K562 (cell line): Measurements from ENCODE around the gene AKT1S1. TPM values are rescaled to one million over a fixed set of nuclear protein-coding genes. Genes with fewer than 3 reads are reported as not detected.

Experiments used
- CC2D1A ChIP-seq: fragments of 450-650 bp; IDR thresholded peaks from 2 replicates; pipeline ENCODE4 v1.6.1; 2017; ENCODE audit warnings: mild to moderate bottlenecking
- MXI1 ChIP-seq: IDR thresholded peaks from 2 replicates; pipeline ENCODE4 v1.6.1; 2011; ENCODE audit warnings: low read depth, mild to moderate bottlenecking, improper control_type of control experiment, low read length
- POLR2G ChIP-seq: fragments of 200-400 bp; formaldehyde crosslinking; IDR thresholded peaks from 2 replicates; pipeline ENCODE4 v1.6.1; 2017; ENCODE audit warnings: low read depth, mild to moderate bottlenecking, antibody characterized with exemption, low read length, moderate library complexity
- RAD21 ChIP-seq, 2 experiments: fragments of 250-450 bp in 1 of 2; fragments of 450-650 bp in 1 of 2; sonication (Bioruptor Pico) in 1 of 2; formaldehyde crosslinking in 1 of 2; IDR thresholded peaks in 1 of 2; conservative IDR thresholded peaks in 1 of 2; 2 replicates each; pipeline versions ENCODE4 v1.4.0 to v1.8.0; 2020 to 2022; ENCODE audit warnings: mild to moderate bottlenecking in 2 of 2, moderate library complexity in 1 of 2
- RBFOX2 ChIP-seq: fragments of 200-400 bp; formaldehyde crosslinking; IDR thresholded peaks from 2 replicates; pipeline ENCODE4 v1.6.1; 2017; ENCODE audit warnings: low read depth, mild to moderate bottlenecking, low read length, moderate library complexity
- ZFX ChIP-seq: sonication (generic); formaldehyde crosslinking; IDR thresholded peaks from 2 replicates; pipeline ENCODE4 v1.8.0; 2022; ENCODE audit warnings: mild to moderate bottlenecking, missing genetic modification reagents, moderate library complexity
- polyA plus RNA-seq, 8 experiments: library from polyadenylated mRNA; depleted of rRNA in 4 of 8; stranded (reverse) in 5 of 8; unstranded in 3 of 8; fragments of >200 nt; fragmentation: Nextera tagmentation in 2 of 8; fragmentation: Illumina TruSeq in 1 of 8; extraction: Ambion mirVana in 2 of 8; extraction: Trizol in 1 of 8; gene quantifications; 2 replicates each; pipeline versions ENCODE4 v1.2.1 to v1.2.3, GENCODE V29; 2011 to 2014; ENCODE audit warnings: inconsistent platforms in 1 of 8, missing spikeins in 1 of 8
- total RNA-seq, 7 experiments: library from RNA; depleted of rRNA in 6 of 7; stranded (reverse); fragments of >200 nt in 6 of 7; fragmentation: Illumina TruSeq in 2 of 7; extraction: Trizol in 2 of 7; gene quantifications; 2 replicates each; pipeline versions ENCODE4 v1.2.1 to v1.2.3, GENCODE V29; 2011 to 2021; ENCODE audit warnings: low replicate concordance in 1 of 7
- TF ChIP-seq, protein P1 (sequence below), 2 experiments: fragments of 450-650 bp; IDR thresholded peaks; 2 replicates each; pipeline ENCODE4 v1.6.1; 2016
- TF ChIP-seq, protein P2 (sequence below): sonication (generic); formaldehyde crosslinking; IDR thresholded peaks from 2 replicates; pipeline ENCODE4 v1.8.1; 2023; ENCODE audit warnings: mild to moderate bottlenecking, missing genetic modification reagents
- TF ChIP-seq, protein P3 (sequence below), 3 experiments: IDR thresholded peaks in 2 of 3; conservative IDR thresholded peaks in 1 of 3; 2 replicates each; pipeline ENCODE4 v1.5.1; 2011 to 2012; ENCODE audit warnings: low read length in 3 of 3, mild to moderate bottlenecking in 3 of 3, control low read depth in 2 of 3, improper control_type of control experiment in 1 of 3, inconsistent platforms in 1 of 3, low read depth in 1 of 3, mixed read lengths in 1 of 3, moderate library complexity in 1 of 3; ENCODE audit not compliant: insufficient read depth in 2 of 3
- TF ChIP-seq, protein P4 (sequence below): fragments of 450-650 bp; IDR thresholded peaks from 2 replicates; pipeline ENCODE4 v1.6.1; 2016; ENCODE audit warnings: antibody characterized with exemption

The AKT1S1 gene
- total and polyA plus RNA-seq, 9 of the 15 experiments (the other 6 are each of a cell fraction or from before 2014, with no cell fraction given) = 1.2 to 50.3 (median 17.1) TPM

DNA sequence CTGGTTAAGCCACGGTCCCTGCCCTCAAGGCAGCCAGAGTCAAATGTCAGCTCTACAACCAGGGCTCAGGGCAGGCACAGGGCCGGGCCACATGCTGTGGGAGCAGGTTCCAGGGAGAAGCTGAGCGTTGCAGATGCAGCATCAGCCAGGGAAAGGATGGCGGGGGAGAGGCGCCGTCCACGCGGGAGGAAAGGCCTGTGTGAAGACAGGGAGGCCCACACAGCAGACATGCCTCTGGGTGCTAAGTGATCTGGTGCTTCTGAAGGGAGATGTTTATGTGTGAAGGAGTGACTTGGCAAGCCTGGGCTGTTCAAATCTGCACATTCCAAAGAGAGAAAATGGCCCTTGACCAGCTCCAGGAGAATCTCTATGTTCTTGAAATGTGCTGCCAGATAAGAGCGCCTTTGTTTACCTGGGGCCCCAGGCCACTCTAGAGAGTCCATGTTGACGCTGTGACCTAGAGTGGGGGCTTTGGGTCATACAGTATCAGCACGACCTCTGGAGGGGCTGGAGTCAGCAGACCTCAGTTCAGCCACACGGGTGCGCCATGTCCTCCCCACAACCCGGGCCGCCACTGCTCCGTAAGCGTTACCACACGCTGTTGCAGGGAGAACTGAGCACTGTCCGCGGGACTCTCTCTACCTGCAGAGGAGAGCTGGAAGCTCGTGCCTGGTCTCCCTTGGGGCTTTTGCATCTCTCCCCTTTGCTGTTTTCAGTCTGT, 36.0 kb upstream of the AKT1S1 start (continued):
- no peak for TF ChIP-seq MXI1
- no peak for TF ChIP-seq CC2D1A
- peak; percentile 35 for TF ChIP-seq RBFOX2
- peak; percentile 19 to 41; a peak in 3 of 4 replicates for TF ChIP-seq RAD21 (CRISPR knock-in tag; conservative IDR thresholded peaks at IDR 0.05 in 1 of 2, IDR thresholded peaks at IDR 0.05 in 1 of 2)
- TF ChIP-seq POLR2G = peak; percentile 39
- TF ChIP-seq, protein P1, sequence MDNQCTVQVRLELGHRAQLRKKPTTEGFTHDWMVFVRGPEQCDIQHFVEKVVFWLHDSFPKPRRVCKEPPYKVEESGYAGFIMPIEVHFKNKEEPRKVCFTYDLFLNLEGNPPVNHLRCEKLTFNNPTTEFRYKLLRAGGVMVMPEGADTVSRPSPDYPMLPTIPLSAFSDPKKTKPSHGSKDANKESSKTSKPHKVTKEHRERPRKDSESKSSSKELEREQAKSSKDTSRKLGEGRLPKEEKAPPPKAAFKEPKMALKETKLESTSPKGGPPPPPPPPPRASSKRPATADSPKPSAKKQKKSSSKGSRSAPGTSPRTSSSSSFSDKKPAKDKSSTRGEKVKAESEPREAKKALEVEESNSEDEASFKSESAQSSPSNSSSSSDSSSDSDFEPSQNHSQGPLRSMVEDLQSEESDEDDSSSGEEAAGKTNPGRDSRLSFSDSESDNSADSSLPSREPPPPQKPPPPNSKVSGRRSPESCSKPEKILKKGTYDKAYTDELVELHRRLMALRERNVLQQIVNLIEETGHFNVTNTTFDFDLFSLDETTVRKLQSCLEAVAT (IDR thresholded peaks at IDR 0.05) = peak in 1 of 2 experiments; percentile 41; a peak in 1 of 4 replicates
- TF ChIP-seq, protein P2, sequence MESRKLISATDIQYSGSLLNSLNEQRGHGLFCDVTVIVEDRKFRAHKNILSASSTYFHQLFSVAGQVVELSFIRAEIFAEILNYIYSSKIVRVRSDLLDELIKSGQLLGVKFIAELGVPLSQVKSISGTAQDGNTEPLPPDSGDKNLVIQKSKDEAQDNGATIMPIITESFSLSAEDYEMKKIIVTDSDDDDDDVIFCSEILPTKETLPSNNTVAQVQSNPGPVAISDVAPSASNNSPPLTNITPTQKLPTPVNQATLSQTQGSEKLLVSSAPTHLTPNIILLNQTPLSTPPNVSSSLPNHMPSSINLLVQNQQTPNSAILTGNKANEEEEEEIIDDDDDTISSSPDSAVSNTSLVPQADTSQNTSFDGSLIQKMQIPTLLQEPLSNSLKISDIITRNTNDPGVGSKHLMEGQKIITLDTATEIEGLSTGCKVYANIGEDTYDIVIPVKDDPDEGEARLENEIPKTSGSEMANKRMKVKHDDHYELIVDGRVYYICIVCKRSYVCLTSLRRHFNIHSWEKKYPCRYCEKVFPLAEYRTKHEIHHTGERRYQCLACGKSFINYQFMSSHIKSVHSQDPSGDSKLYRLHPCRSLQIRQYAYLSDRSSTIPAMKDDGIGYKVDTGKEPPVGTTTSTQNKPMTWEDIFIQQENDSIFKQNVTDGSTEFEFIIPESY (CRISPR knock-in tag) = peak; percentile 99
- TF ChIP-seq, protein P3, sequence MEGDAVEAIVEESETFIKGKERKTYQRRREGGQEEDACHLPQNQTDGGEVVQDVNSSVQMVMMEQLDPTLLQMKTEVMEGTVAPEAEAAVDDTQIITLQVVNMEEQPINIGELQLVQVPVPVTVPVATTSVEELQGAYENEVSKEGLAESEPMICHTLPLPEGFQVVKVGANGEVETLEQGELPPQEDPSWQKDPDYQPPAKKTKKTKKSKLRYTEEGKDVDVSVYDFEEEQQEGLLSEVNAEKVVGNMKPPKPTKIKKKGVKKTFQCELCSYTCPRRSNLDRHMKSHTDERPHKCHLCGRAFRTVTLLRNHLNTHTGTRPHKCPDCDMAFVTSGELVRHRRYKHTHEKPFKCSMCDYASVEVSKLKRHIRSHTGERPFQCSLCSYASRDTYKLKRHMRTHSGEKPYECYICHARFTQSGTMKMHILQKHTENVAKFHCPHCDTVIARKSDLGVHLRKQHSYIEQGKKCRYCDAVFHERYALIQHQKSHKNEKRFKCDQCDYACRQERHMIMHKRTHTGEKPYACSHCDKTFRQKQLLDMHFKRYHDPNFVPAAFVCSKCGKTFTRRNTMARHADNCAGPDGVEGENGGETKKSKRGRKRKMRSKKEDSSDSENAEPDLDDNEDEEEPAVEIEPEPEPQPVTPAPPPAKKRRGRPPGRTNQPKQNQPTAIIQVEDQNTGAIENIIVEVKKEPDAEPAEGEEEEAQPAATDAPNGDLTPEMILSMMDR (IDR thresholded peaks at IDR 0.05 in 2 of 3, conservative IDR thresholded peaks at IDR 0.05 in 1 of 3; ENCODE audit: insufficient read depth in 2 of 3, low read depth in 1 of 3, low read length in 3 of 3) = peak; percentile 43 to 65 (median 44); a peak in 5 of 6 replicates
- TF ChIP-seq ZFX (CRISPR knock-in tag) = peak; percentile 26; the same call in 1 of the 2 replicates
- TF ChIP-seq, protein P4, sequence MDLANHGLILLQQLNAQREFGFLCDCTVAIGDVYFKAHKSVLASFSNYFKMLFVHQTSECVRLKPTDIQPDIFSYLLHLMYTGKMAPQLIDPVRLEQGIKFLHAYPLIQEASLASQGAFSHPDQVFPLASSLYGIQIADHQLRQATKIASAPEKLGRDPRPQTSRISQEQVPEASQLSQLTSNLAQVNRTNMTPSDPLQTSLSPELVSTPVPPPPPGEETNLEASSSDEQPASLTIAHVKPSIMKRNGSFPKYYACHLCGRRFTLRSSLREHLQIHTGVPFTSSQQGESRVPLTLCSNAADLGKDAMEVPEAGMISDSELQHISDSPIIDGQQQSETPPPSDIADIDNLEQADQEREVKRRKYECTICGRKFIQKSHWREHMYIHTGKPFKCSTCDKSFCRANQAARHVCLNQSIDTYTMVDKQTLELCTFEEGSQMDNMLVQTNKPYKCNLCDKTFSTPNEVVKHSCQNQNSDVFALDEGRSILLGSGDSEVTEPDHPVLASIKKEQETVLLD = peak; percentile 20; the same call in 1 of the 2 replicates
